DND-41 (cell line): ENCODE data around the gene UIMC1.
"Not testable (repeated sequence)": the region's sequence is repeated elsewhere in the genome, so short reads cannot be mapped to it uniquely, and the experiment has no call there.

Experiments used
- EZH2 ChIP-seq: IDR thresholded peaks from 3 replicates; pipeline ENCODE4 v1.6.1; 2012; ENCODE audit warnings: borderline replicate concordance, low read depth, mild to moderate bottlenecking, moderate library complexity, low read length, inconsistent platforms; ENCODE audit not compliant: severe bottlenecking
- TF ChIP-seq, protein P1 (sequence below): IDR thresholded peaks from 2 replicates; pipeline ENCODE4 v1.5.1; 2012; ENCODE audit warnings: borderline replicate concordance, low read length, moderate library complexity, mild to moderate bottlenecking; ENCODE audit not compliant: poor library complexity, severe bottlenecking; ENCODE audit errors: extremely low read depth

GRCh38 chr5:176999526-176999925 lies 7.1 kb downstream of the UIMC1 start:
- TF ChIP-seq, protein P1, sequence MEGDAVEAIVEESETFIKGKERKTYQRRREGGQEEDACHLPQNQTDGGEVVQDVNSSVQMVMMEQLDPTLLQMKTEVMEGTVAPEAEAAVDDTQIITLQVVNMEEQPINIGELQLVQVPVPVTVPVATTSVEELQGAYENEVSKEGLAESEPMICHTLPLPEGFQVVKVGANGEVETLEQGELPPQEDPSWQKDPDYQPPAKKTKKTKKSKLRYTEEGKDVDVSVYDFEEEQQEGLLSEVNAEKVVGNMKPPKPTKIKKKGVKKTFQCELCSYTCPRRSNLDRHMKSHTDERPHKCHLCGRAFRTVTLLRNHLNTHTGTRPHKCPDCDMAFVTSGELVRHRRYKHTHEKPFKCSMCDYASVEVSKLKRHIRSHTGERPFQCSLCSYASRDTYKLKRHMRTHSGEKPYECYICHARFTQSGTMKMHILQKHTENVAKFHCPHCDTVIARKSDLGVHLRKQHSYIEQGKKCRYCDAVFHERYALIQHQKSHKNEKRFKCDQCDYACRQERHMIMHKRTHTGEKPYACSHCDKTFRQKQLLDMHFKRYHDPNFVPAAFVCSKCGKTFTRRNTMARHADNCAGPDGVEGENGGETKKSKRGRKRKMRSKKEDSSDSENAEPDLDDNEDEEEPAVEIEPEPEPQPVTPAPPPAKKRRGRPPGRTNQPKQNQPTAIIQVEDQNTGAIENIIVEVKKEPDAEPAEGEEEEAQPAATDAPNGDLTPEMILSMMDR, result not testable (repeated sequence)
- not testable (repeated sequence) for TF ChIP-seq EZH2
